Lower leg skin (tissue), 4 donors: ENCODE data around the gene DMP1. TPM values are rescaled to one million over a fixed set of nuclear protein-coding genes. Genes with fewer than 3 reads are reported as not detected.

Source experiments
- DNase-seq, 2 donors: peaks; one replicate each; pipeline ENCODE4 v3.0.0-alpha.2; 2019; ENCODE audit warnings: low spot score in 2 of 2
- H3K4me3 ChIP-seq: fragments of 200-600 bp; sonication (generic); 2 replicates; pipeline ENCODE4 v1.5.1; 2017; ENCODE audit warnings: mild to moderate bottlenecking, low read depth; ENCODE audit not compliant: poor library complexity, severe bottlenecking
- CTCF ChIP-seq, 3 donors: fragments of 450-650 bp; IDR thresholded peaks; one replicate each; pipeline ENCODE4 v1.5.1; 2016; ENCODE audit warnings: antibody characterized with exemption in 3 of 3, mild to moderate bottlenecking in 3 of 3, moderate library complexity in 2 of 3
- POLR2A ChIP-seq, 2 donors: fragments of 450-650 bp; IDR thresholded peaks; one replicate each; pipeline ENCODE4 v1.6.1; 2016 to 2017; ENCODE audit warnings: antibody characterized with exemption in 2 of 2, mild to moderate bottlenecking in 1 of 2, moderate library complexity in 1 of 2
- WGBS, 2 donors: methylation state at CpG; one replicate each; pipeline ENCODE4 v1.1.5; 2018; 5-methylcytosine and 5-hydroxymethylcytosine counted together
- intact Hi-C: fragments of 100-400 bp; cut with DNase I; formaldehyde crosslinking; loops from one replicate; pipeline ENCODE4 v1.15.0; 2023; ENCODE audit warnings: low total_unique reads
- total RNA-seq, 4 donors: library from RNA; depleted of rRNA; stranded (reverse); fragments of >200 nt; gene quantifications; one replicate each; pipeline ENCODE4 v1.1.0, GENCODE V29; 2016

DMP1 gene
- total RNA-seq, 4 donors from 2014 or later, result not detected

GRCh38 chr4:87644286-87644685 is 5.8 kb upstream of the DMP1 start:
- WGBS, 2 donors, result 96 to 98% methylated on average over 6 of the region's 6 CpGs
- H3K4me3 ChIP-seq, result no peak overlapping the region
- no peak for DNase-seq
- TF ChIP-seq CTCF (IDR thresholded peaks at IDR 0.05) (no peak), POLR2A (IDR thresholded peaks at IDR 0.05) (no peak)
- intact Hi-C loops, result no loop called here

- 83 to 89% methylated on average over 2 of the region's 2 CpGs for WGBS, 2 donors
- no peak for DNase-seq
- no peak overlapping the region for H3K4me3 ChIP-seq
- TF ChIP-seq CTCF (IDR thresholded peaks at IDR 0.05), result no peak
- TF ChIP-seq POLR2A (IDR thresholded peaks at IDR 0.05), result no peak
- intact Hi-C loops, result no loop called here
Measured at GRCh38 chr4:87650938-87651337, 858 bp downstream of the DMP1 start.

GRCh38 chr4:87651941-87652340 is 1.9 kb downstream of the DMP1 start:
- 87 to 93% methylated on average over 3 of the region's 3 CpGs for WGBS, 2 donors
- DNase-seq, result no peak
- TF ChIP-seq POLR2A (IDR thresholded peaks at IDR 0.05) (no peak), CTCF (IDR thresholded peaks at IDR 0.05) (no peak)
- intact Hi-C loops, result no loop called here
- H3K4me3 ChIP-seq, result no peak overlapping the region

- intact Hi-C loops, result loop anchor here (5.0 kb wide), 1 partner anchor 1792 kb away; no protein-coding TSS in a partner anchor
- WGBS, 2 donors, result 81 to 100% methylated on average over 1 of the region's 1 CpG
- no peak for DNase-seq
- no peak for TF ChIP-seq POLR2A (IDR thresholded peaks at IDR 0.05)
- TF ChIP-seq CTCF (IDR thresholded peaks at IDR 0.05), result no peak
- no peak overlapping the region for H3K4me3 ChIP-seq
Measured at GRCh38 chr4:87654487-87655044, 4.5 kb downstream of the DMP1 start.

GRCh38 chr4:87657525-87657924 is 7.4 kb downstream of the DMP1 start:
- DNase-seq, result no peak
- intact Hi-C loops, result loop anchor here (5.0 kb wide), 1 partner anchor 1795 kb away; no protein-coding TSS in a partner anchor

More at GRCh38 chr4:87657525-87657924, 7.4 kb downstream of the DMP1 start:
- WGBS, 2 donors, result 58 to 67% methylated on average over 3 of the region's 3 CpGs
- TF ChIP-seq POLR2A (IDR thresholded peaks at IDR 0.05) (no peak), CTCF (IDR thresholded peaks at IDR 0.05) (no peak)
- no peak overlapping the region for H3K4me3 ChIP-seq
